HepG2 (cell line): ENCODE results near the gene ARL16.

Experiments
- CTCF ChIP-seq: sonication (generic); formaldehyde crosslinking; IDR thresholded peaks from 2 replicates; pipeline ENCODE4 v1.5.0; 2020; ENCODE audit warnings: mild to moderate bottlenecking, missing genetic modification reagents, moderate library complexity
- ELF4 ChIP-seq: sonication (generic); formaldehyde crosslinking; IDR thresholded peaks from 2 replicates; pipeline ENCODE4 v1.5.0; 2020; ENCODE audit warnings: missing genetic modification reagents, mild to moderate bottlenecking, moderate library complexity, borderline replicate concordance
- GMEB2 ChIP-seq: IDR thresholded peaks from 2 replicates; pipeline ENCODE4 v1.6.1; 2016; ENCODE audit warnings: missing biosample characterization, missing genetic modification reagents, low read depth
- HDAC6 ChIP-seq: fragments of 200-600 bp; sonication (generic); IDR thresholded peaks from 2 replicates; pipeline ENCODE4 v1.7.0; 2017; ENCODE audit warnings: mild to moderate bottlenecking, antibody characterized with exemption, low read length, low read depth
- NFATC3 ChIP-seq: sonication (generic); formaldehyde crosslinking; IDR thresholded peaks from 2 replicates; pipeline ENCODE4 v1.5.1; 2020; ENCODE audit warnings: mild to moderate bottlenecking, missing genetic modification reagents
- PHF21A ChIP-seq: sonication (generic); formaldehyde crosslinking; IDR thresholded peaks from 2 replicates; pipeline ENCODE4 v1.5.0; 2020; ENCODE audit warnings: mild to moderate bottlenecking, missing genetic modification reagents
- SP1 ChIP-seq, 2 experiments: fragments of 450-650 bp in 1 of 2; sonication (generic) in 1 of 2; formaldehyde crosslinking in 1 of 2; IDR thresholded peaks; 2 replicates each; pipeline versions ENCODE4 v1.4.0 to v1.6.1; 2016 to 2020; ENCODE audit warnings: missing genetic modification reagents in 1 of 2
- ZNF232 ChIP-seq: sonication (generic); formaldehyde crosslinking; IDR thresholded peaks from 2 replicates; pipeline ENCODE4 v1.4.0; 2020; ENCODE audit warnings: missing genetic modification reagents, borderline replicate concordance
- ZNF407 ChIP-seq: sonication (generic); formaldehyde crosslinking; IDR thresholded peaks from one replicate; pipeline ENCODE4 v1.5.1; 2020; ENCODE audit warnings: mild to moderate bottlenecking, missing genetic modification reagents; ENCODE audit errors: not compliant biosample characterization
- ZNF597 ChIP-seq: sonication (generic); formaldehyde crosslinking; IDR thresholded peaks from 2 replicates; pipeline ENCODE4 v1.5.0; 2020; ENCODE audit warnings: missing genetic modification reagents

DNA sequence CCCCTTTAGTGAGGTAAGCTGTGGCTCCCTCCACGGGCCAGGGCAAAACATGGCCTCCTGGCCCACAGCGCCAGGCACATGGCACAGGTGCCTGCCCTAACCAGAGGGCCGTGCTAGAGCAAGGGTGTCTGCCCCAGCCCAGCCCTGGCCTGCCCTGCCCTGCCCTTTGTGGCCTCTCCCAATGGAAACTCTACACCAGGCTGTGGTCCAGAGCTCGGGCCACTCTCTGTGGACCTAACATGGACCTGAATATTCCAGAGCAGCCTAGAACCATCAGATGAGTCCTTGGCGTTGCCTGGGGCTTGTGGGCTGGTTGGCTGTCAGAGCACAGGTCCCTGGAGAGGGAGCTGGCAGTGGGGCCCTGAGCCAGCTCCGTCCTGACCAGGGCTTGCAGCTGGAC is 11.6 kb upstream of the ARL16 start:
- no peak for TF ChIP-seq NFATC3
- no peak for TF ChIP-seq ZNF407 (CRISPR knock-in tag)
- TF ChIP-seq SP1 (IDR thresholded peaks at IDR 0.05) = no peak
- TF ChIP-seq SP1 (CRISPR knock-in tag; IDR thresholded peaks at IDR 0.05) = no peak
- TF ChIP-seq CTCF (CRISPR knock-in tag) = no peak
- no peak for TF ChIP-seq ELF4 (CRISPR knock-in tag)
- no peak for TF ChIP-seq GMEB2 (CRISPR knock-in tag)
- TF ChIP-seq ZNF232 (CRISPR knock-in tag) = no peak
- TF ChIP-seq HDAC6 = no peak
- no peak for TF ChIP-seq PHF21A (CRISPR knock-in tag)
- TF ChIP-seq ZNF597 (CRISPR knock-in tag) = no peak
